HEK293 (cell line): ENCODE data around the gene TBCCD1.
A peak's percentile ranks its signal among the peaks of the same experiment; 100 is the strongest.

Experiments used
- CTCF ChIA-PET: fragments of 350-600 bp; formaldehyde crosslinking; extraction: SDS; loops from one replicate; lab custom pipeline; 2021; ENCODE audit warnings: antibody characterized with exemption; lab: Yijun Ruan, JAX
- POLR2A ChIA-PET: fragments of 300-600 bp; formaldehyde crosslinking; extraction: SDS; loops from one replicate; lab custom pipeline; 2020; ENCODE audit warnings: antibody characterized with exemption, inconsistent platforms; lab: Yijun Ruan, JAX
- H3K27ac ChIP-seq: fragments of 200-500 bp; sonication (Bioruptor generic); 2 replicates; pipeline ENCODE4 v1.5.1; 2014; ENCODE audit warnings: low read depth, low read length, control low read depth, inconsistent platforms; ENCODE audit errors: extremely low read depth
- H3K36me3 ChIP-seq, 2 experiments: fragments of 200-500 bp in 1 of 2; sonication (Bioruptor generic) in 1 of 2; 1 replicate in 1 of 2; 2 replicates in 1 of 2; pipeline ENCODE4 v1.5.1; 2014 to 2017; ENCODE audit warnings: inconsistent platforms in 2 of 2, low read length in 2 of 2; ENCODE audit not compliant: control insufficient read depth in 2 of 2, insufficient read depth in 1 of 2
- H3K4me1 ChIP-seq: fragments of 200-500 bp; sonication (Bioruptor generic); 2 replicates; pipeline ENCODE4 v1.5.1; 2014; ENCODE audit warnings: mild to moderate bottlenecking, low read length, inconsistent platforms; ENCODE audit not compliant: control insufficient read depth, insufficient read depth
- H3K4me3 ChIP-seq: 2 replicates; pipeline ENCODE4 v1.5.1; 2011; ENCODE audit warnings: low read depth, mild to moderate bottlenecking, control low read depth, low read length, moderate library complexity
- H3K9me3 ChIP-seq: fragments of 200-500 bp; sonication (Bioruptor generic); 2 replicates; pipeline ENCODE4 v1.5.1; 2014; ENCODE audit warnings: low read depth, low read length, inconsistent platforms; ENCODE audit not compliant: control insufficient read depth, insufficient read depth
- GFI1B ChIP-seq: fragments of 450-650 bp; formaldehyde crosslinking; IDR thresholded peaks from 2 replicates; pipeline ENCODE4 v1.5.1; 2016; ENCODE audit warnings: missing biosample characterization, missing genetic modification characterization
- MEIS1 ChIP-seq: sonication (generic); formaldehyde crosslinking; IDR thresholded peaks from 2 replicates; pipeline ENCODE4 v1.8.1; 2022; ENCODE audit warnings: missing genetic modification reagents, mild to moderate bottlenecking, borderline replicate concordance
- MZF1 ChIP-seq: fragments of 450-650 bp; formaldehyde crosslinking; IDR thresholded peaks from 2 replicates; pipeline ENCODE4 v1.5.1; 2017; ENCODE audit warnings: missing biosample characterization, missing genetic modification characterization, borderline replicate concordance
- RBAK ChIP-seq: fragments of 450-650 bp; formaldehyde crosslinking; IDR thresholded peaks from 2 replicates; pipeline ENCODE4 v1.5.1; 2016; ENCODE audit warnings: missing biosample characterization, missing genetic modification characterization
- SALL2 ChIP-seq: fragments of 450-650 bp; formaldehyde crosslinking; IDR thresholded peaks from 2 replicates; pipeline ENCODE4 v1.5.0; 2017; ENCODE audit warnings: missing biosample characterization, mild to moderate bottlenecking, missing genetic modification characterization, borderline replicate concordance
- SCRT1 ChIP-seq: fragments of 450-650 bp; formaldehyde crosslinking; IDR thresholded peaks from 2 replicates; pipeline ENCODE4 v1.5.1; 2016; ENCODE audit warnings: missing biosample characterization, missing genetic modification characterization, borderline replicate concordance
- SETDB1 ChIP-seq: IDR thresholded peaks from one replicate; pipeline ENCODE4 v1.6.1; 2017; ENCODE audit warnings: mild to moderate bottlenecking, low read length, moderate library complexity, mixed read lengths; ENCODE audit not compliant: insufficient read length
- TRIM28 ChIP-seq: IDR thresholded peaks from 2 replicates; pipeline ENCODE4 v1.6.1; 2011; ENCODE audit warnings: low read length, control low read depth, borderline replicate concordance
- WT1 ChIP-seq: fragments of 450-650 bp; formaldehyde crosslinking; IDR thresholded peaks from 2 replicates; pipeline ENCODE4 v1.5.1; 2016; ENCODE audit warnings: missing biosample characterization, missing genetic modification characterization
- ZBTB26 ChIP-seq: fragments of 450-650 bp; formaldehyde crosslinking; optimal IDR thresholded peaks from 2 replicates; pipeline ENCODE3; 2016; ENCODE audit warnings: missing biosample characterization, mild to moderate bottlenecking, missing genetic modification characterization
- ZBTB48 ChIP-seq: fragments of 450-650 bp; formaldehyde crosslinking; IDR thresholded peaks from 2 replicates; pipeline ENCODE4 v1.5.1; 2016; ENCODE audit warnings: missing biosample characterization, missing genetic modification characterization
- ZFP37 ChIP-seq: fragments of 450-650 bp; formaldehyde crosslinking; IDR thresholded peaks from 2 replicates; pipeline ENCODE4 v1.5.1; 2016; ENCODE audit warnings: missing biosample characterization, missing genetic modification characterization
- ZNF174 ChIP-seq: fragments of 450-650 bp; formaldehyde crosslinking; IDR thresholded peaks from 2 replicates; pipeline ENCODE4 v1.5.0; 2017; ENCODE audit warnings: missing biosample characterization, mild to moderate bottlenecking, missing genetic modification characterization
- ZNF19 ChIP-seq: fragments of 450-650 bp; formaldehyde crosslinking; IDR thresholded peaks from 2 replicates; pipeline ENCODE4; 2016; ENCODE audit warnings: missing biosample characterization, missing genetic modification characterization, low read depth
- ZNF239 ChIP-seq: fragments of 450-650 bp; formaldehyde crosslinking; IDR thresholded peaks from 2 replicates; pipeline ENCODE4 v1.5.1; 2016; ENCODE audit warnings: missing biosample characterization, missing genetic modification characterization
- ZNF280C ChIP-seq: fragments of 450-650 bp; formaldehyde crosslinking; IDR thresholded peaks from 2 replicates; pipeline ENCODE4 v1.5.1; 2016; ENCODE audit warnings: missing biosample characterization, missing genetic modification characterization
- ZNF280D ChIP-seq: fragments of 450-650 bp; formaldehyde crosslinking; IDR thresholded peaks from 2 replicates; pipeline ENCODE4 v1.5.1; 2016; ENCODE audit warnings: missing biosample characterization, missing genetic modification characterization
- ZNF350 ChIP-seq: fragments of 450-650 bp; formaldehyde crosslinking; IDR thresholded peaks from 2 replicates; pipeline ENCODE4 v1.5.0; 2017; ENCODE audit warnings: missing biosample characterization, mild to moderate bottlenecking, missing genetic modification characterization
- ZNF391 ChIP-seq: fragments of 450-650 bp; formaldehyde crosslinking; IDR thresholded peaks from 2 replicates; pipeline ENCODE4 v1.5.1; 2016; ENCODE audit warnings: low read depth, missing biosample characterization, missing genetic modification characterization, borderline replicate concordance
- ZNF404 ChIP-seq: fragments of 450-650 bp; formaldehyde crosslinking; IDR thresholded peaks from 2 replicates; pipeline ENCODE4 v1.5.1; 2017; ENCODE audit warnings: missing biosample characterization, missing genetic modification characterization
- ZNF423 ChIP-seq: fragments of 450-650 bp; formaldehyde crosslinking; IDR thresholded peaks from 2 replicates; pipeline ENCODE4 v1.5.1; 2016; ENCODE audit warnings: missing biosample characterization, missing genetic modification characterization
- ZNF473 ChIP-seq: fragments of 450-650 bp; formaldehyde crosslinking; IDR thresholded peaks from 2 replicates; pipeline ENCODE4 v1.5.1; 2017; ENCODE audit warnings: missing biosample characterization, missing genetic modification characterization
- ZNF544 ChIP-seq: fragments of 450-650 bp; formaldehyde crosslinking; IDR thresholded peaks from 2 replicates; pipeline ENCODE4 v1.5.0; 2017; ENCODE audit warnings: missing biosample characterization, missing genetic modification characterization
- ZNF549 ChIP-seq: fragments of 450-650 bp; IDR thresholded peaks from 2 replicates; pipeline ENCODE4 v1.5.1; 2018; ENCODE audit warnings: missing biosample characterization, missing genetic modification characterization, mild to moderate bottlenecking, inconsistent platforms, moderate library complexity
- ZNF555 ChIP-seq: fragments of 450-650 bp; formaldehyde crosslinking; conservative IDR thresholded peaks from 2 replicates; pipeline ENCODE4 v1.5.1; 2017; ENCODE audit warnings: missing biosample characterization, mild to moderate bottlenecking, missing genetic modification characterization, inconsistent platforms
- ZNF677 ChIP-seq: fragments of 450-650 bp; IDR thresholded peaks from 2 replicates; pipeline ENCODE4 v1.5.0; 2018; ENCODE audit warnings: missing biosample characterization, mild to moderate bottlenecking, missing genetic modification characterization, moderate library complexity
- ZNF768 ChIP-seq: fragments of 450-650 bp; formaldehyde crosslinking; IDR thresholded peaks from 2 replicates; pipeline ENCODE4 v1.5.1; 2018; ENCODE audit warnings: missing biosample characterization, mild to moderate bottlenecking, missing genetic modification characterization
- ZNF830 ChIP-seq: fragments of 450-650 bp; IDR thresholded peaks from 2 replicates; pipeline ENCODE4 v1.5.0; 2018; ENCODE audit warnings: missing biosample characterization, missing genetic modification characterization, low read depth, mild to moderate bottlenecking, moderate library complexity
- ZSCAN16 ChIP-seq: fragments of 450-650 bp; formaldehyde crosslinking; IDR thresholded peaks from 2 replicates; pipeline ENCODE4 v1.5.1; 2016; ENCODE audit warnings: missing biosample characterization, missing genetic modification characterization

TBCCD1 gene

DNA sequence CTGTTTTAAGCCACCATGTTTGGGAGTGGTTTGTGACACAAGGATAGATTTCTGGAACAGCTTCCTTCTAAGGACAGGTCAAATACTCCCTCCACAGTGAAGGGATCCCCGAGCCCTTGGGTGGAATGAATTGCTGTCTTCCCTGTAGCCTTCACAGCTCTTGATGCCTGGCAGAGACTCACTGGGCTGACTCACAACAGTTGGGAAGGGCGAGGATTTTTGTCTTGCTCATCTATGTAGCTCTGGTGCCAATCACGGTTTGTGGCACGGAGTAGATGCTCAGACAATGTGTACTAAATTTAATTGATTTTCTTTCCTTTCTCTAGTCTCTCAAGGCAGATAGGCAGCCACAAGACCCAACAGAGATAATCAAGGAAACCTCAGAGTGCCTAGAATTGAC lies 49.9 kb downstream of the TBCCD1 start:
- no peak overlapping the region for H3K27ac ChIP-seq
- H3K36me3 ChIP-seq = no peaks in the 10 kb centered on the region
- POLR2A ChIA-PET = no interaction called here
- no peaks in the 10 kb centered on the region for H3K9me3 ChIP-seq
- CTCF ChIA-PET = interaction anchor here (0.7 kb wide), 1 partner anchor 536 kb away, joined by 5 read pairs; no protein-coding TSS in a partner anchor
- no peaks in the 10 kb centered on the region for H3K4me1 ChIP-seq
- H3K4me3 ChIP-seq = no peak overlapping the region
- no peak for TF ChIP-seq ZNF473 (tag by site-specific recombination)
- TF ChIP-seq ZSCAN16 = no peak
- no peak for TF ChIP-seq ZNF830 (tag by site-specific recombination)
- no peak for TF ChIP-seq GFI1B (tag by site-specific recombination)
- no peak for TF ChIP-seq ZBTB26
- no peak for TF ChIP-seq TRIM28
- TF ChIP-seq ZNF239 (tag by site-specific recombination) = no peak
- TF ChIP-seq ZNF555 (tag by site-specific recombination) = no peak
- TF ChIP-seq SCRT1 (tag by site-specific recombination) = no peak
- TF ChIP-seq SETDB1 = no peak
- TF ChIP-seq WT1 (tag by site-specific recombination) = no peak
- no peak for TF ChIP-seq RBAK
- TF ChIP-seq ZFP37 = no peak
- no peak for TF ChIP-seq ZNF391
- TF ChIP-seq MEIS1 (CRISPR knock-in tag) = no peak

GRCh38 chr3:186516646-186517045 lies 50.5 kb downstream of the TBCCD1 start:
- CTCF ChIA-PET = interaction anchor here (0.7 kb wide), 2 partner anchors 9 to 536 kb away, joined by 4 to 5 read pairs; no protein-coding TSS in a partner anchor
- no peaks in the 10 kb centered on the region for H3K4me1 ChIP-seq

GRCh38 chr3:186515125-186515524 lies 52.0 kb downstream of the TBCCD1 start:
- H3K9me3 ChIP-seq = no peaks in the 10 kb centered on the region
- no peaks in the 10 kb centered on the region for H3K36me3 ChIP-seq
- H3K4me3 ChIP-seq = no peak overlapping the region
- ChIA-PET CTCF (no interaction called here), POLR2A (no interaction called here)
- H3K27ac ChIP-seq = no peak overlapping the region
- H3K4me1 ChIP-seq = no peaks in the 10 kb centered on the region
- TF ChIP-seq ZNF174 (tag by site-specific recombination) (no peak), ZNF280D (tag by site-specific recombination) (no peak), ZNF677 (tag by site-specific recombination) (no peak), ZNF544 (tag by site-specific recombination) (no peak), SALL2 (tag by site-specific recombination) (no peak), MZF1 (no peak), ZNF19 (no peak), ZNF280C (tag by site-specific recombination) (no peak), ZNF768 (tag by site-specific recombination) (no peak), ZBTB48 (tag by site-specific recombination) (no peak), ZNF404 (tag by site-specific recombination) (no peak)

More at GRCh38 chr3:186516646-186517045, 50.5 kb downstream of the TBCCD1 start:
- peak; percentile 85 for TF ChIP-seq ZNF350 (tag by site-specific recombination)
- no peak for TF ChIP-seq ZNF423 (tag by site-specific recombination)
- no peak for TF ChIP-seq ZNF549
- Histone ChIP-seq H3K4me3 (no peak overlapping the region), H3K36me3 (no peaks in the 10 kb centered on the region), H3K27ac (no peak overlapping the region), H3K9me3 (no peaks in the 10 kb centered on the region)
- POLR2A ChIA-PET = no interaction called here
